SK-N-SH (cell line): ENCODE data around the gene ENTPD6. TPM values are rescaled to one million over a fixed set of nuclear protein-coding genes. Genes with fewer than 3 reads are reported as not detected.

ENCODE experiments used
- CTCF ChIA-PET: fragments of 300-600, 350-600 bp; formaldehyde crosslinking; extraction: SDS; loops from one replicate; lab custom pipeline; 2021; lab: Yijun Ruan, JAX
- POLR2A ChIA-PET: fragments of 350-600 bp; sonication (Branson Sonifier 250); formaldehyde crosslinking; extraction: SDS; loops from one replicate; lab custom pipeline; 2020; ENCODE audit warnings: antibody characterized with exemption, inconsistent platforms; lab: Yijun Ruan, JAX
- DNase-seq: peaks from one replicate; pipeline ENCODE4 v3.0.0; 2012
- H2AFZ ChIP-seq: fragments of 200-600 bp; sonication (generic); 2 replicates; pipeline ENCODE4 v1.8.1; 2016; ENCODE audit warnings: antibody characterized with exemption, mild to moderate bottlenecking, low read depth
- H3F3A ChIP-seq: fragments of 200-600 bp; sonication (generic); replicated peaks from 2 replicates; pipeline ENCODE3; 2016; ENCODE audit warnings: antibody characterized with exemption, mild to moderate bottlenecking; ENCODE audit not compliant: insufficient read depth
- H3K27ac ChIP-seq, 2 experiments: fragments of 200-500 bp in 1 of 2; fragments of 200-600 bp in 1 of 2; sonication (Bioruptor generic) in 1 of 2; sonication (generic), shearing (Covaris generic) in 1 of 2; 2 replicates each; pipeline versions ENCODE4 v1.5.1 to v1.6.1; 2014 to 2016; ENCODE audit warnings: low read depth in 2 of 2, inconsistent platforms in 1 of 2, low read length in 1 of 2, mild to moderate bottlenecking in 1 of 2, mixed read lengths in 1 of 2
- H3K27me3 ChIP-seq: fragments of 200-600 bp; sonication (generic), shearing (Covaris generic); 2 replicates; pipeline ENCODE4 v1.6.1; 2016; ENCODE audit warnings: mixed run types; ENCODE audit not compliant: insufficient read depth
- H3K36me3 ChIP-seq, 2 experiments: fragments of 200-500 bp in 1 of 2; fragments of 200-600 bp in 1 of 2; sonication (Bioruptor generic) in 1 of 2; sonication (generic) in 1 of 2; replicated peaks in 1 of 2; 2 replicates each; pipeline versions ENCODE3 to v1.5.1; 2014 to 2016; ENCODE audit warnings: low read length in 1 of 2, mild to moderate bottlenecking in 1 of 2; ENCODE audit not compliant: insufficient read depth in 2 of 2, control insufficient read depth in 1 of 2
- H3K4me1 ChIP-seq, 2 experiments: fragments of 200-500 bp in 1 of 2; fragments of 200-600 bp in 1 of 2; sonication (Bioruptor generic) in 1 of 2; sonication (generic), shearing (Covaris generic) in 1 of 2; 2 replicates each; pipeline versions ENCODE4 v1.5.1 to v1.6.1; 2014 to 2016; ENCODE audit warnings: low read depth in 1 of 2, low read length in 1 of 2, mixed run types in 1 of 2; ENCODE audit not compliant: insufficient read depth in 2 of 2, control insufficient read depth in 1 of 2
- H3K4me2 ChIP-seq: fragments of 200-600 bp; sonication (generic), shearing (Covaris generic); 2 replicates; pipeline ENCODE4 v1.6.1; 2017; ENCODE audit warnings: mixed run types
- H3K4me3 ChIP-seq, 2 experiments: fragments of 200-500 bp in 1 of 2; fragments of 200-600 bp in 1 of 2; sonication (Bioruptor generic) in 1 of 2; sonication (generic), shearing (Covaris generic) in 1 of 2; 2 replicates each; pipeline versions ENCODE4 v1.5.1 to v1.8.1; 2014 to 2016; ENCODE audit warnings: low read depth in 2 of 2, inconsistent platforms in 1 of 2, low read length in 1 of 2, mild to moderate bottlenecking in 1 of 2, mixed read lengths in 1 of 2, moderate library complexity in 1 of 2
- H3K79me2 ChIP-seq: fragments of 200-600 bp; sonication (generic); 2 replicates; pipeline ENCODE4 v1.8.1; 2017; ENCODE audit warnings: mild to moderate bottlenecking; ENCODE audit not compliant: insufficient read depth
- H3K9ac ChIP-seq: fragments of 200-600 bp; sonication (generic); 2 replicates; pipeline ENCODE4 v1.6.1; 2017; ENCODE audit warnings: mixed run types
- H3K9me2 ChIP-seq: fragments of 200-600 bp; sonication (generic); 2 replicates; pipeline ENCODE4 v1.6.1; 2017; ENCODE audit warnings: mixed run types
- H3K9me3 ChIP-seq: fragments of 200-600 bp; sonication (generic); 2 replicates; pipeline ENCODE4 v1.6.1; 2017; ENCODE audit warnings: mixed run types, mild to moderate bottlenecking, moderate library complexity
- H4K20me1 ChIP-seq: fragments of 200-600 bp; sonication (generic); 2 replicates; pipeline ENCODE4 v1.6.1; 2017; ENCODE audit warnings: mild to moderate bottlenecking, mixed run types; ENCODE audit not compliant: insufficient read depth
- FOXM1 ChIP-seq: IDR thresholded peaks from 2 replicates; pipeline ENCODE4 v1.4.0; 2012; ENCODE audit warnings: low read depth, mild to moderate bottlenecking
- GATA2 ChIP-seq: sonication (generic); formaldehyde crosslinking; IDR thresholded peaks from 2 replicates; pipeline ENCODE4 v1.5.0; 2020; ENCODE audit warnings: mild to moderate bottlenecking, missing genetic modification reagents
- JUND ChIP-seq: IDR thresholded peaks from 2 replicates; pipeline ENCODE4 v1.4.0; 2012
- MEF2A ChIP-seq: IDR thresholded peaks from 2 replicates; pipeline ENCODE4 v1.4.0; 2012; ENCODE audit warnings: low read depth, borderline replicate concordance
- MXI1 ChIP-seq: IDR thresholded peaks from 2 replicates; pipeline ENCODE4 v1.6.1; 2012; ENCODE audit warnings: mild to moderate bottlenecking, low read depth, low read length, improper control_type of control experiment
- RFX5 ChIP-seq: IDR thresholded peaks from 2 replicates; pipeline ENCODE4 v1.6.1; 2012; ENCODE audit warnings: mild to moderate bottlenecking, improper control_type of control experiment, low read length
- SIN3A ChIP-seq: IDR thresholded peaks from 2 replicates; pipeline ENCODE4 v1.6.1; 2012; ENCODE audit warnings: low read depth, mild to moderate bottlenecking, low read length, moderate library complexity, borderline replicate concordance
- SMC3 ChIP-seq: IDR thresholded peaks from 2 replicates; pipeline ENCODE4 v1.6.1; 2012; ENCODE audit warnings: low read depth, low read length, improper control_type of control experiment
- TCF12 ChIP-seq: IDR thresholded peaks from 2 replicates; pipeline ENCODE4 v1.4.0; 2012
- WGBS: methylation state at CpG from one replicate; pipeline ENCODE4 v1.1.6; 2017; ENCODE audit warnings: low lambda C conversion rate; 5-methylcytosine and 5-hydroxymethylcytosine counted together
- polyA plus RNA-seq, 3 experiments: library from polyadenylated mRNA; depleted of rRNA; stranded (reverse); fragments of >200 nt; gene quantifications; 2 replicates each; pipeline ENCODE4 v1.2.3, GENCODE V29; 2012
- small RNA-seq, 7 experiments: library from RNA; depleted of rRNA; stranded (forward); fragments of <200 nt; gene quantifications; one replicate each; pipeline ENCODE3, GENCODE V24; 2012

Gene ENTPD6
- polyA plus RNA-seq, 1 of the 3 experiments (the other 2 are of a cell fraction) = 76.1 TPM

DNA sequence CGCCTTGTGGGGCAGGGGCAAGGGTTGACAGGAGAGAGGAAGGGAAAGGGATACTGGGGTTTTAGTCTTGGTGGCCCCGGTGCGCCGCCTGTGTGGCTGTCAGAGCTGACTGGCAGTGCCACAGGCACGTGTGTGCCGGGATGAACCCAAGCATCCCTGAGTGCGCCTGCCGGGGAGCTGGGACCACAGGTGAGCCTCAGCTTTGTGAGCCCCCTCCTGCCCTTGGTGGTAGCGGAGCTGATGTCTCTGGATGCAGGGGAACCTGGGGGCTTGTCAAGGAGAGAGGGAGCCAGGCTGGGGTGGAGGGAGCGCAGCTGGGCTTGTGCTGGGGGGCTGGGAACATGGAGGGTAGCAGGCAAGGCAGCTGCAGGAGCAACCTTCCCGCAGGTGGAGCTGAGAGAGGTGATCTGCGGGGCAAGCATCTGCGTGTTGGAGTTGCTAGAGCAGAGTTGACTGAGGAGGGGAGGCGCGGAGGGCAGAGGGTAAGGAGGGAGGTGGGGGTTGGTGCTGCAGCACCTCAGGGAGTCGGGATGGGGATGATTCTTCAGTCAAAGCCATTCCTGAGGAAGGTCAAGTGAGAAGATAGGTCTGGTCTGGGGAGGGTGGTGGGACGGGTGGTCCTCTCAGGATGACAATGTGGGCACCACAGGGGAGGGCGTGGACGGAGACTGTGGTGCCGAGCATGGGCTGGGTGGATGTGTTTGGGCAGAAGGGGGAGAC lies 80.5 kb downstream of the ENTPD6 start:
- H4K20me1 ChIP-seq = no peaks in the 10 kb centered on the region
- no peaks in the 10 kb centered on the region for H3K9me3 ChIP-seq
- peaks cover 0 to 16% of the 10 kb centered on the region in 2 experiments; a peak in 1 of 4 replicates for H3K4me1 ChIP-seq
- H3F3A ChIP-seq = no peaks in the 10 kb centered on the region
- no peak overlapping the region for H2AFZ ChIP-seq
- H3K36me3 ChIP-seq = peaks cover 11 to 76% of the 10 kb centered on the region in 2 experiments
- DNase-seq = no peak
- peaks cover 7% of the 10 kb centered on the region; the same call in 1 of the 2 replicates for H3K79me2 ChIP-seq
- POLR2A ChIA-PET = no interaction called here
- CTCF ChIA-PET = interaction anchor here (1.3 to 3.1 kb wide), 3 partner anchors 14 to 20 kb away, joined by 3 to 14 read pairs (median 4); no protein-coding TSS in a partner anchor
- no peaks in the 10 kb centered on the region for H3K9me2 ChIP-seq
- WGBS = 97% methylated on average over 20 of the region's 20 CpGs
- no peak overlapping the region for H3K4me3 ChIP-seq
- H3K27me3 ChIP-seq = no peaks in the 10 kb centered on the region
- TF ChIP-seq MEF2A = no peak
- no peak for TF ChIP-seq TCF12
- TF ChIP-seq MXI1 = no peak
- no peak for TF ChIP-seq FOXM1
- no peak for TF ChIP-seq JUND
- TF ChIP-seq GATA2 (CRISPR knock-in tag) = no peak
- TF ChIP-seq SIN3A = no peak
- no peak for TF ChIP-seq SMC3
- no peak for TF ChIP-seq RFX5
- H3K4me2 ChIP-seq = no peak overlapping the region
- no peak overlapping the region for H3K9ac ChIP-seq
- H3K27ac ChIP-seq = no peak overlapping the region

Small RNAs within 50 kb of the gene (small RNA-seq; reads per million reads assigned to genes)
- gene AL035252.4 = 0 reads per million in 7 experiments
- gene AL121772.2 = 0 to 0.29 (median 0) reads per million in 7 experiments
- gene RF00019 = 0 reads per million in 7 experiments

Other genes with a start within 250 kb of the ENTPD6 start
- 0.07 and 0.08 TPM in 2 replicates for gene CST7, start 246.4 kb upstream of the ENTPD6 start, polyA plus RNA-seq (2012; rRNA removed)
- gene APMAP, start 203.0 kb upstream of the ENTPD6 start, polyA plus RNA-seq (2012; rRNA removed) = 107 and 115 TPM in 2 replicates
- 1.3 and 2.0 TPM in 2 replicates for gene ACSS1, start 137.6 kb upstream of the ENTPD6 start, polyA plus RNA-seq (2012; rRNA removed)
- gene VSX1, start 113.6 kb upstream of the ENTPD6 start, polyA plus RNA-seq (2012; rRNA removed) = not detected in 2 replicates
- gene PYGB, start 52.4 kb downstream of the ENTPD6 start, polyA plus RNA-seq (2012; rRNA removed) = 32.2 and 35.8 TPM in 2 replicates
- 32.2 and 33.5 TPM in 2 replicates for gene ABHD12, start 195.1 kb downstream of the ENTPD6 start, polyA plus RNA-seq (2012; rRNA removed)
- 5.1 and 5.8 TPM in 2 replicates for gene GINS1, start 212.0 kb downstream of the ENTPD6 start, polyA plus RNA-seq (2012; rRNA removed)